HEK293 (cell line): ENCODE measurements around the gene MYO1B.

Source experiments
- CTCF ChIA-PET: fragments of 350-600 bp; formaldehyde crosslinking; extraction: SDS; loops from one replicate; lab custom pipeline; 2021; ENCODE audit warnings: antibody characterized with exemption; lab: Yijun Ruan, JAX
- POLR2A ChIA-PET: fragments of 300-600 bp; formaldehyde crosslinking; extraction: SDS; loops from one replicate; lab custom pipeline; 2020; ENCODE audit warnings: antibody characterized with exemption, inconsistent platforms; lab: Yijun Ruan, JAX
- H3K27ac ChIP-seq: fragments of 200-500 bp; sonication (Bioruptor generic); 2 replicates; pipeline ENCODE4 v1.5.1; 2014; ENCODE audit warnings: low read depth, low read length, control low read depth, inconsistent platforms; ENCODE audit errors: extremely low read depth
- H3K36me3 ChIP-seq, 2 experiments: fragments of 200-500 bp in 1 of 2; sonication (Bioruptor generic) in 1 of 2; 1 replicate in 1 of 2; 2 replicates in 1 of 2; pipeline ENCODE4 v1.5.1; 2014 to 2017; ENCODE audit warnings: inconsistent platforms in 2 of 2, low read length in 2 of 2; ENCODE audit not compliant: control insufficient read depth in 2 of 2, insufficient read depth in 1 of 2
- H3K4me1 ChIP-seq: fragments of 200-500 bp; sonication (Bioruptor generic); 2 replicates; pipeline ENCODE4 v1.5.1; 2014; ENCODE audit warnings: mild to moderate bottlenecking, low read length, inconsistent platforms; ENCODE audit not compliant: control insufficient read depth, insufficient read depth
- H3K4me3 ChIP-seq: 2 replicates; pipeline ENCODE4 v1.5.1; 2011; ENCODE audit warnings: low read depth, mild to moderate bottlenecking, control low read depth, low read length, moderate library complexity
- H3K9me3 ChIP-seq: fragments of 200-500 bp; sonication (Bioruptor generic); 2 replicates; pipeline ENCODE4 v1.5.1; 2014; ENCODE audit warnings: low read depth, low read length, inconsistent platforms; ENCODE audit not compliant: control insufficient read depth, insufficient read depth
- BCL6B ChIP-seq: fragments of 450-650 bp; formaldehyde crosslinking; IDR thresholded peaks from 2 replicates; pipeline ENCODE4 v1.5.1; 2017; ENCODE audit warnings: missing biosample characterization, missing genetic modification characterization
- HOXA7 ChIP-seq: sonication (generic); formaldehyde crosslinking; IDR thresholded peaks from 2 replicates; pipeline ENCODE4 v1.8.1; 2022; ENCODE audit warnings: missing genetic modification reagents, borderline replicate concordance
- OVOL3 ChIP-seq: fragments of 450-650 bp; formaldehyde crosslinking; IDR thresholded peaks from 2 replicates; pipeline ENCODE4 v1.5.1; 2016; ENCODE audit warnings: missing biosample characterization, missing genetic modification characterization
- YY2 ChIP-seq: fragments of 450-650 bp; formaldehyde crosslinking; IDR thresholded peaks from 2 replicates; pipeline ENCODE4 v1.5.1; 2016; ENCODE audit warnings: missing biosample characterization, missing genetic modification characterization
- ZNF10 ChIP-seq: fragments of 450-650 bp; formaldehyde crosslinking; IDR thresholded peaks from 2 replicates; pipeline ENCODE4 v1.5.1; 2017; ENCODE audit warnings: missing biosample characterization, missing genetic modification characterization
- ZNF121 ChIP-seq: fragments of 450-650 bp; formaldehyde crosslinking; IDR thresholded peaks from 2 replicates; pipeline ENCODE4 v1.5.1; 2016; ENCODE audit warnings: missing biosample characterization, missing genetic modification characterization
- ZNF132 ChIP-seq: fragments of 450-650 bp; formaldehyde crosslinking; IDR thresholded peaks from 2 replicates; pipeline ENCODE4 v1.5.1; 2017; ENCODE audit warnings: missing biosample characterization, missing genetic modification characterization, borderline replicate concordance
- ZNF155 ChIP-seq: fragments of 450-650 bp; formaldehyde crosslinking; IDR thresholded peaks from 2 replicates; pipeline ENCODE4 v1.5.1; 2016; ENCODE audit warnings: missing biosample characterization, missing genetic modification characterization
- ZNF169 ChIP-seq: fragments of 450-650 bp; formaldehyde crosslinking; IDR thresholded peaks from 2 replicates; pipeline ENCODE4 v1.5.1; 2016; ENCODE audit warnings: missing biosample characterization, missing genetic modification characterization
- ZNF175 ChIP-seq: fragments of 450-650 bp; formaldehyde crosslinking; IDR thresholded peaks from 2 replicates; pipeline ENCODE4 v1.5.1; 2016; ENCODE audit warnings: missing biosample characterization, missing genetic modification characterization
- ZNF324 ChIP-seq: fragments of 450-650 bp; formaldehyde crosslinking; IDR thresholded peaks from 2 replicates; pipeline ENCODE4 v1.5.1; 2016; ENCODE audit warnings: missing biosample characterization, missing genetic modification characterization
- ZNF449 ChIP-seq: fragments of 450-650 bp; formaldehyde crosslinking; IDR thresholded peaks from 2 replicates; pipeline ENCODE4 v1.5.1; 2017; ENCODE audit warnings: missing biosample characterization, mild to moderate bottlenecking, missing genetic modification characterization, moderate library complexity
- ZNF48 ChIP-seq: fragments of 450-650 bp; formaldehyde crosslinking; IDR thresholded peaks from 2 replicates; pipeline ENCODE4 v1.5.1; 2016; ENCODE audit warnings: missing biosample characterization, missing genetic modification characterization
- ZNF626 ChIP-seq: fragments of 450-650 bp; sonication (Bioruptor Pico); formaldehyde crosslinking; IDR thresholded peaks from 2 replicates; pipeline ENCODE4 v1.5.1; 2018; ENCODE audit warnings: missing biosample characterization, missing genetic modification characterization, inconsistent platforms
- ZNF639 ChIP-seq: fragments of 450-650 bp; formaldehyde crosslinking; IDR thresholded peaks from 2 replicates; pipeline ENCODE4 v1.5.1; 2016; ENCODE audit warnings: missing biosample characterization, missing genetic modification characterization
- ZNF654 ChIP-seq: fragments of 450-650 bp; formaldehyde crosslinking; IDR thresholded peaks from 2 replicates; pipeline ENCODE4 v1.5.1; 2016; ENCODE audit warnings: low read depth, missing biosample characterization, missing genetic modification characterization
- ZNF677 ChIP-seq: fragments of 450-650 bp; IDR thresholded peaks from 2 replicates; pipeline ENCODE4 v1.5.0; 2018; ENCODE audit warnings: missing biosample characterization, mild to moderate bottlenecking, missing genetic modification characterization, moderate library complexity
- ZSCAN16 ChIP-seq: fragments of 450-650 bp; formaldehyde crosslinking; IDR thresholded peaks from 2 replicates; pipeline ENCODE4 v1.5.1; 2016; ENCODE audit warnings: missing biosample characterization, missing genetic modification characterization
- TF ChIP-seq, protein P1 (sequence below): fragments of 450-650 bp; formaldehyde crosslinking; IDR thresholded peaks from 2 replicates; pipeline ENCODE4 v1.5.1; 2016; ENCODE audit warnings: missing biosample characterization, missing genetic modification characterization
- TF ChIP-seq, protein P2 (sequence below): fragments of 450-650 bp; formaldehyde crosslinking; IDR thresholded peaks from 2 replicates; pipeline ENCODE4 v1.5.1; 2016; ENCODE audit warnings: missing biosample characterization, missing genetic modification characterization, low read depth

The MYO1B gene

DNA sequence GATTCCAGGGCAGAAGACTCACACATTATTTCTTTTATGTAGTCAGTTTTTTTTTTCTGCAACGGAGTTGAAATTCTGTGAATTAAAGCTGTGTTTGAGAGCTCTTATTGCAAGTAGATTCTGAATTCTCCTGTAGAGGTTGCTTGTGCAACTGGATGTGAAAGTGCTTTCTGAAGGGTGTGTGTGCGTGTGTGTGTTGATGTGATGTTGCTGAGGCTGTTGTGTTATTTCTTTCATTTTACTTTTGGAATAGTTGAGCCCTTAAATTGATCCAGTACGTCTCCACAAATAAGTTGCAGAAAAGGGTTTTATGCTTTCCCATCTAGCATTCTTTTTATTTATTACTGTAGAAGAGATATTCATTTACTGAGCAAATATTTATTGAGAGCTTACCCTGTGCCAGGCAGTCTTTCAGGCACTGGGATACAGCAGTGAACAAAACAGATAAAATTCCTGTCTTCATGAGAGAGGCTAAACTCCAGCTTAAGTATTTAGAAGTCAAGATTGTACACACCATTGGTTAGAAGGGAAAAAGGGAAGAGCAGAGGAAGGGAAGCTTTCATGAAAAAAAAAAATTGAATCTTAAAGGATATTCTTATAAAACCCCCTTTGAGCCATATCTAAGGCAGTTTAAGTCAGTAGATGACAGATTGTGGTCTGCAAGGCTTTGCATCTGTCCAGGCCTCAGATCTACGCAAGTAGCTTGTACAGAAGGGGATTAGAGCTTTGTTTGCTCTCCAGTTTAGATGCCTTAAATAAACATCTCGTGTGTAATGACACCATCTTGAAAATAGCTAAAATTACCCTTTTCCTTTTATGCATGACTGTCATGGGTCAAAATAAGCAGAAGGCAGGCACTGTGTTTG lies 58.2 kb downstream of the MYO1B start:
- ChIA-PET CTCF (interaction anchor here (1.2 to 1.9 kb wide), 6 partner anchors 12 to 218 kb away, joined by 3 to 8 read pairs (median 6); no protein-coding TSS in a partner anchor), POLR2A (no interaction called here)
- TF ChIP-seq ZNF626 (no peak), BCL6B (tag by site-specific recombination) (no peak), ZNF169 (tag by site-specific recombination) (no peak), ZNF10 (tag by site-specific recombination) (no peak), ZNF324 (tag by site-specific recombination) (no peak), ZNF654 (tag by site-specific recombination) (no peak), HOXA7 (CRISPR knock-in tag) (no peak), ZNF677 (tag by site-specific recombination) (no peak), ZNF155 (tag by site-specific recombination) (no peak), ZNF121 (no peak), ZNF48 (tag by site-specific recombination) (no peak), YY2 (tag by site-specific recombination) (no peak), ZNF132 (tag by site-specific recombination) (no peak), ZSCAN16 (no peak), ZNF175 (no peak), ZNF639 (tag by site-specific recombination) (no peak), ZNF449 (no peak), OVOL3 (tag by site-specific recombination) (no peak)
- TF ChIP-seq, protein P1, sequence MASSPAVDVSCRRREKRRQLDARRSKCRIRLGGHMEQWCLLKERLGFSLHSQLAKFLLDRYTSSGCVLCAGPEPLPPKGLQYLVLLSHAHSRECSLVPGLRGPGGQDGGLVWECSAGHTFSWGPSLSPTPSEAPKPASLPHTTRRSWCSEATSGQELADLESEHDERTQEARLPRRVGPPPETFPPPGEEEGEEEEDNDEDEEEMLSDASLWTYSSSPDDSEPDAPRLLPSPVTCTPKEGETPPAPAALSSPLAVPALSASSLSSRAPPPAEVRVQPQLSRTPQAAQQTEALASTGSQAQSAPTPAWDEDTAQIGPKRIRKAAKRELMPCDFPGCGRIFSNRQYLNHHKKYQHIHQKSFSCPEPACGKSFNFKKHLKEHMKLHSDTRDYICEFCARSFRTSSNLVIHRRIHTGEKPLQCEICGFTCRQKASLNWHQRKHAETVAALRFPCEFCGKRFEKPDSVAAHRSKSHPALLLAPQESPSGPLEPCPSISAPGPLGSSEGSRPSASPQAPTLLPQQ (tag by site-specific recombination): no peak
- TF ChIP-seq, protein P2, sequence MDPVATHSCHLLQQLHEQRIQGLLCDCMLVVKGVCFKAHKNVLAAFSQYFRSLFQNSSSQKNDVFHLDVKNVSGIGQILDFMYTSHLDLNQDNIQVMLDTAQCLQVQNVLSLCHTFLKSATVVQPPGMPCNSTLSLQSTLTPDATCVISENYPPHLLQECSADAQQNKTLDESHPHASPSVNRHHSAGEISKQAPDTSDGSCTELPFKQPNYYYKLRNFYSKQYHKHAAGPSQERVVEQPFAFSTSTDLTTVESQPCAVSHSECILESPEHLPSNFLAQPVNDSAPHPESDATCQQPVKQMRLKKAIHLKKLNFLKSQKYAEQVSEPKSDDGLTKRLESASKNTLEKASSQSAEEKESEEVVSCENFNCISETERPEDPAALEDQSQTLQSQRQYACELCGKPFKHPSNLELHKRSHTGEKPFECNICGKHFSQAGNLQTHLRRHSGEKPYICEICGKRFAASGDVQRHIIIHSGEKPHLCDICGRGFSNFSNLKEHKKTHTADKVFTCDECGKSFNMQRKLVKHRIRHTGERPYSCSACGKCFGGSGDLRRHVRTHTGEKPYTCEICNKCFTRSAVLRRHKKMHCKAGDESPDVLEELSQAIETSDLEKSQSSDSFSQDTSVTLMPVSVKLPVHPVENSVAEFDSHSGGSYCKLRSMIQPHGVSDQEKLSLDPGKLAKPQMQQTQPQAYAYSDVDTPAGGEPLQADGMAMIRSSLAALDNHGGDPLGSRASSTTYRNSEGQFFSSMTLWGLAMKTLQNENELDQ: no peak
- Histone ChIP-seq H3K27ac (no peak overlapping the region), H3K9me3 (no peaks in the 10 kb centered on the region), H3K36me3 (no peaks in the 10 kb centered on the region), H3K4me1 (no peaks in the 10 kb centered on the region), H3K4me3 (no peak overlapping the region)
